Cardiac muscle cell (in vitro differentiated cells and primary cell): Measurements from ENCODE around the gene ZCCHC9. TPM values are rescaled to one million over a fixed set of nuclear protein-coding genes. Genes with fewer than 3 reads are reported as not detected.

ENCODE experiments used
- DNase-seq, 2 donors: peaks; one replicate each; pipeline versions ENCODE4 v3.0.0 to v3.0.0-alpha.2; 2010 to 2017; ENCODE audit warnings: low read depth in 1 of 2, low spot score in 1 of 2
- H3K27ac ChIP-seq: fragments of 200-600 bp; sonication (generic); 2 replicates; pipeline ENCODE4 v1.5.1; 2016
- H3K27me3 ChIP-seq: fragments of 200-600 bp; sonication (generic); 2 replicates; pipeline ENCODE4 v1.6.0; 2016; ENCODE audit warnings: control low read depth
- H3K36me3 ChIP-seq: fragments of 200-600 bp; sonication (generic); 2 replicates; pipeline ENCODE4 v1.5.1; 2016; ENCODE audit warnings: control low read depth
- H3K4me1 ChIP-seq: fragments of 200-600 bp; sonication (generic); 2 replicates; pipeline ENCODE4 v1.8.1; 2017; ENCODE audit warnings: low read depth, mild to moderate bottlenecking, mixed run types
- H3K4me3 ChIP-seq: fragments of 200-600 bp; sonication (generic); 2 replicates; pipeline ENCODE4 v1.5.1; 2016; ENCODE audit warnings: mild to moderate bottlenecking
- H3K9me3 ChIP-seq: fragments of 200-600 bp; sonication (generic); 2 replicates; pipeline ENCODE4 v1.5.1; 2017; ENCODE audit warnings: low read depth, mild to moderate bottlenecking, control low read depth
- polyA plus RNA-seq: library from polyadenylated mRNA; unstranded; fragments of >200 nt; fragmentation: Nextera tagmentation; extraction: Ambion mirVana; gene quantifications from 2 replicates; pipeline ENCODE4 v1.2.1, GENCODE V29; 2016
- total RNA-seq: library from RNA; depleted of rRNA; stranded (reverse); fragments of >200 nt; gene quantifications from 2 replicates; pipeline ENCODE4 v1.2.3, GENCODE V29; 2016
- TF ChIP-seq, protein P1 (sequence below): IDR thresholded peaks from 2 replicates; pipeline ENCODE4 v1.5.1; 2012; ENCODE audit warnings: low read depth, mild to moderate bottlenecking, low read length

ZCCHC9 gene
- total and polyA plus RNA-seq, 2 experiments from 2014 or later: 18.6 to 18.7 TPM

DNA sequence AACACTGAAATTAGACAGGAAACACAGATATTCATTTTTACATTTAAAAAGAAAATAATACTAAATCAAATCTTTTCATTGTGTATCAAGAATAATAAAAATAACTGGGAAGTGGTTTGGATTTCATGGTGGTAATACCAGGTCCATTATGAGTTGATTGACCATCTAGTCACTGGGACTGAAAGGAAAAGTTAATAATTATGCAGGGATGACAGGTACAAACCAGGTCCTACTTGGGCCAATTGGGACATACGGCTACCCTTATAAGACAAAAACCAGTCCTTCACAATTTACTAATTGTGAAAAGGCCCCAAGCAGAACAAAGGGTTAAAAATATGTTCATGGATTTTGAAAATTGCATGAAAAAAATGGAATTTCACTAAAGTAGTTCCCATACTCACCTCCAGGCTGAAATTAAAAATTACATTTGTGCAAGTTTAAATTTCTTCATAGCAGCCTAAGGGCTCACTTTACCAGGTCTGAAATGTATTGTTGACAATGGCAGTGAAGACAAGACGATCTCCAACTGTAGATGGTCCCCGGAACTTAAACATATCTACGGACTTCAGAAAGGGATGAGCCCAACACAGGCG lies 44.1 kb downstream of the ZCCHC9 start:
- no peak for DNase-seq
- TF ChIP-seq, protein P1, sequence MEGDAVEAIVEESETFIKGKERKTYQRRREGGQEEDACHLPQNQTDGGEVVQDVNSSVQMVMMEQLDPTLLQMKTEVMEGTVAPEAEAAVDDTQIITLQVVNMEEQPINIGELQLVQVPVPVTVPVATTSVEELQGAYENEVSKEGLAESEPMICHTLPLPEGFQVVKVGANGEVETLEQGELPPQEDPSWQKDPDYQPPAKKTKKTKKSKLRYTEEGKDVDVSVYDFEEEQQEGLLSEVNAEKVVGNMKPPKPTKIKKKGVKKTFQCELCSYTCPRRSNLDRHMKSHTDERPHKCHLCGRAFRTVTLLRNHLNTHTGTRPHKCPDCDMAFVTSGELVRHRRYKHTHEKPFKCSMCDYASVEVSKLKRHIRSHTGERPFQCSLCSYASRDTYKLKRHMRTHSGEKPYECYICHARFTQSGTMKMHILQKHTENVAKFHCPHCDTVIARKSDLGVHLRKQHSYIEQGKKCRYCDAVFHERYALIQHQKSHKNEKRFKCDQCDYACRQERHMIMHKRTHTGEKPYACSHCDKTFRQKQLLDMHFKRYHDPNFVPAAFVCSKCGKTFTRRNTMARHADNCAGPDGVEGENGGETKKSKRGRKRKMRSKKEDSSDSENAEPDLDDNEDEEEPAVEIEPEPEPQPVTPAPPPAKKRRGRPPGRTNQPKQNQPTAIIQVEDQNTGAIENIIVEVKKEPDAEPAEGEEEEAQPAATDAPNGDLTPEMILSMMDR: no peak
- Histone ChIP-seq H3K9me3 (no peaks in the 10 kb centered on the region), H3K4me1 (no peaks in the 10 kb centered on the region), H3K27me3 (no peaks in the 10 kb centered on the region), H3K4me3 (no peak overlapping the region), H3K36me3 (no peaks in the 10 kb centered on the region), H3K27ac (no peak overlapping the region)

DNA sequence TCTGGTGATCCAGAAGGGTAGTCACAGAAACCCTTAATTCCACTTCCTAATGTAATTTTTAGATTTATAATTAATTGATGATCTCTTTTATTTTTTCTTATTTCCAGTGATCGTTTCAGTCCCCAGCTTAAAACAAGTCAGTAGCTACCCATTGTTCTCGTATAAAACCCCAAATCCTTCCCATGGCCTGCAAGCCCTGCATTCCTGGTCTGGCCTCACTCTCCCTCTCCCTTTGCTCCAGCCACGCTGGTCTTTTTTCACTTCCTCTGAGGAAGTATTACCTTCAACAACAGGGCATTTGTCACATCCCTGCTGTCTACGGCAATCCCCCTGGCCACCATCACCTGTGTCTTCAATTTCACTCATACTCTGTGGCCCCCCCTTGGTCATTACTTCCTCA lies 47.8 kb downstream of the ZCCHC9 start:
- H3K36me3 ChIP-seq: no peaks in the 10 kb centered on the region
- no peak for DNase-seq
- TF ChIP-seq, protein P1: no peak
- no peaks in the 10 kb centered on the region for H3K4me1 ChIP-seq
- no peak overlapping the region for H3K27ac ChIP-seq
- H3K27me3 ChIP-seq: no peaks in the 10 kb centered on the region
- no peaks in the 10 kb centered on the region for H3K9me3 ChIP-seq
- H3K4me3 ChIP-seq: no peak overlapping the region

DNA sequence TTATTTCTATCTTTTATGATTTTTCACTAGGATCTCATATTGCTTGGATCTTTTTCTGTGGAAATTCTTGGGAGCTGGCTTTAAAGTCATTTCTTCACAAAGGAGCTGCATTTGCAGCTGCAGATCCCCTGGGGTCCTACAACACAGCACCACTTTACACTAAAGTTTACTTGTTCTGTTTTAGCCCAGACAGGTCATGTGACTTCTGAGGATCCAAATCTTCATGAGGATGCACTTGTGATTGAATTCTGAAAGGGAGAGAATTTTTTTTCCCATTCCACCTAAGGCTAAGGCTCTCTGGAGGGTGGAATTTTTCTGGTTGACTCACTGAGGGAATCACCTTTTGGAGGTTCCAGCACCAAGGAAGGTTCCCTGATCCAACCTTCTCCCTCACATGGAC lies 49.1 kb downstream of the ZCCHC9 start:
- H3K36me3 ChIP-seq: no peaks in the 10 kb centered on the region
- H3K27me3 ChIP-seq: no peaks in the 10 kb centered on the region
- H3K9me3 ChIP-seq: no peaks in the 10 kb centered on the region
- TF ChIP-seq, protein P1: no peak
- no peaks in the 10 kb centered on the region for H3K4me1 ChIP-seq
- no peak overlapping the region for H3K4me3 ChIP-seq
- no peak for DNase-seq
- no peak overlapping the region for H3K27ac ChIP-seq

DNA sequence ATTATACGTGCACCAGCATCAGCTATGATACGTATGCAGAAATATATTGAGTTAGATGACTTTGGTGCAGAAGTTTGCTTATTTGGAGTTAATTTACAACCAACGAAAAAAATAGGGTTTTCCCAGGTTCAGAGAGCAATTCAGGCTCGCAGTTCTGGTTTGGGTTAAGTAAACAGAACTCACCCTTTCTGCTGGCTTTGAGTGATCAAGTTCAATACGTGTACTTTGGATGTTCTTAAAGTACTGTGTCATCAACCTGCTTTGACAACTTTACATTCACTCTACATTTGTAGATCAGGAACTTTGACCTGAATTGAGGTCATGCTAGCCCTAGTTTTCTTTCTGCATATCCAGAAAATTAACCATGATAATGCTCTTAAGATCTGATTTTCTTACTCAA lies 51.8 kb downstream of the ZCCHC9 start:
- Histone ChIP-seq H3K4me1 (no peaks in the 10 kb centered on the region), H3K27ac (no peak overlapping the region), H3K9me3 (no peaks in the 10 kb centered on the region), H3K27me3 (no peaks in the 10 kb centered on the region), H3K36me3 (no peaks in the 10 kb centered on the region), H3K4me3 (no peak overlapping the region)
- TF ChIP-seq, protein P1: no peak
- DNase-seq: no peak

DNA sequence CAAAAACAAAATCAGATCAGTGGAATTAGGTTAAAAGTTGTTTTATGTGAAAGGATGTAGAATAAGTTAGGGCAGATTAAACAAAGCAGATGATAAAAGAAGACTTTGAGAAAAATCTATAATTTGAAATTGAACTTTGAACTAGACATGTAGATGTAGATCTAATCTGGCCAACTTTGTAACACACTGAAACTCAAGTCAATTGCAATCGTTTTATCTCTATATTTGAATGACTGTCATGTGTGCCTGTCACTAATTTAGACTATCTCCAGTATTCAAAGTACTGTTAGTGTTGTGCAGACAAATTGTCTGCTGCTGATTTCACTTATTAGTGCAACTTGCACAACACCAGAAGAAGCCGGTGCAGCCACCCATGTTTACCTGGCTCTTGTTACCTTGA lies 52.7 kb downstream of the ZCCHC9 start:
- Histone ChIP-seq H3K27me3 (no peaks in the 10 kb centered on the region), H3K4me3 (no peak overlapping the region), H3K4me1 (no peaks in the 10 kb centered on the region), H3K27ac (no peak overlapping the region), H3K9me3 (no peaks in the 10 kb centered on the region), H3K36me3 (no peaks in the 10 kb centered on the region)
- DNase-seq: no peak
- TF ChIP-seq, protein P1: no peak
